GM11168 (cell line): ENCODE data around the gene MCUR1.
"Not testable (repeated sequence)": the region's sequence is repeated elsewhere in the genome, so short reads cannot be mapped to it uniquely, and the experiment has no call there.

Experiments used
- in situ Hi-C: fragments of 300-500 bp; cut with MboI; formaldehyde crosslinking; loops from one replicate; pipeline ENCODE4 v1.12.0; 2022; ENCODE audit warnings: low sequenced_read_pairs; ENCODE audit not compliant: unreplicated experiment

MCUR1 gene

DNA sequence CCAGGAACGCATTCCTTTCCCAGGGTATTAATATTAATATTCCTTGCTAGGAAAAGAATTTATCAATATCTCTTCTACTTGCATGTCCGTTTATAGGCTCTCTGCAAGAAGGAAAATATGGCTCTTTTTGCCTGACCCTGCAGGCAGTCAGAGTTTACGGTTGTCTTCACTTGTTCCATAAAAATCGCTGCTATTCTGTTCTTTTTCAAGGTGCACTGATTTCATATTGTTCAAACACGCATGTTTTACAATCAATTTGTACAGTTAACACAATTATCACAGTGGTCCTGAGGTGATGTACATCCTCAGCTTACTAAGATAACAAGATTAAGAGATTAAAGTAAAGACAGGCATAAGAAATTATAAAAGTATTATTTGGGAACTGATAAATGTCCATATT lies 15.1 kb upstream of the MCUR1 start:
- in situ Hi-C loops = not testable (repeated sequence)

DNA sequence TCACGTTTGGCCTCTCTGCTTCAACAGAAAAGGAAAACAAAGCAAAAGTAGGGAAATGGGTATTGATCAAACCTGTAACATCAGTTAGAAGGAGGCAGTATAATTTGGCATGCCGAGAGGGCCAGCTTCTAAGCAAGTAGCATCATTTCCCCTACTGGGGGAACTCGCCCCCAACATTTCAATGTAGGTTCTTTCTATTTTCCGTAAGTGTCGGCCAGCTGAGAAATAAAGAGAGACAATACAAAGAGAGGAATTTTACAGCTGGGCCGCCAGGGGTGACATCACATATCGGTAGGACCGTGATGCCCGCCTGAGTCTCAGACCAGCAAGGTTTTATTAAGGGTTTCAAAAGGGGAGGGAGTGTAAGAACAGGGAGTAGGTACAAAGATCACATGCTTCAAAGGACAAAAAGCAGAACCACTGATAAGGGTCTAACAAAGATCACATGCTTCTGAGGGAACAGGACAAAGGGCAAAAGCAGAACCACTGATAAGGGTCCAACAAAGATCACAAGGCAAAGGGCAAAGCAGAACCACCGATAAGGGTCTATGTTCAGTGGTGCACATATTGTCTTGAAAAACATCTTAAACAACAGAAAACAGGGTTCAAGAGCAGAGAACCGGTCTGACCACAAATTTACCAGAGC lies 14.4 kb upstream of the MCUR1 start:
- in situ Hi-C loops = not testable (repeated sequence)

DNA sequence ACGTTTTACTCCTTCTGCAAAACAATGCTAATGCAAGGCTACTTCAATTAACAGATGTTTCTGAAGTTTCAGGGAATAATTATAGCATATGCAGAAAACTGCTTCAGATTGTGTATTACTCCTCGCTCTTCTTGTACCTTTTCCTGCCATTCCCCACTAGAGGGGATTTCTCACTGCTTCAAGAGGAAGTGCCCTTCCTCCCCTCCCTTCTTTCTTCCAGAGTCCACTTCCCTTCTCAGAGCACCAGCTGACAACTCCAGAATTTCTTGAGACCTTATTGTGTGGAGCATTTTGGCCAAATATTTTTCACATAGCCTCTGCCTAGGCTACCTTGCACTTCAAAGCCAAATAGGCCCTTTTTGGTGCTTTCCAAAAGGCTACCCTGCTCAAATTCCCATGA lies 12.7 kb upstream of the MCUR1 start:
- in situ Hi-C loops = no loop called here

DNA sequence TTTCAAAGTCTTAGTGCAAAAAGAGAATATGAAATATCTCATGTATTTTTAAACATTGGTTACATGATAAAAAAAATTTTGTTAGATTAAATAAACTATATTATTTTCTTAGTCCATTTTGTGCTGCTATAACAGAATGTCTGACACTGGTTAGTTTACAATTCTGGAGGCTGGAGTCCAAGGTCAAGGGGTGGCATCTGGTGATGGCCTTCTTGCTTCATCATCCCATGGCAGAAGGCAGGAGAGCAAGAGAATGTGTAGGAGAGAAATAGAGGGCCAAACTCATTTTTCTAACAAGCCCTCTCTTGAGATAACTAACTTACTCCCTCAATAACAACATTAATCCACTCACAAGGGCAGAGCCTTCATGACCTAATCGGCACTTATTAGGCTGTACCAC lies 11.5 kb upstream of the MCUR1 start:
- in situ Hi-C loops = no loop called here

DNA sequence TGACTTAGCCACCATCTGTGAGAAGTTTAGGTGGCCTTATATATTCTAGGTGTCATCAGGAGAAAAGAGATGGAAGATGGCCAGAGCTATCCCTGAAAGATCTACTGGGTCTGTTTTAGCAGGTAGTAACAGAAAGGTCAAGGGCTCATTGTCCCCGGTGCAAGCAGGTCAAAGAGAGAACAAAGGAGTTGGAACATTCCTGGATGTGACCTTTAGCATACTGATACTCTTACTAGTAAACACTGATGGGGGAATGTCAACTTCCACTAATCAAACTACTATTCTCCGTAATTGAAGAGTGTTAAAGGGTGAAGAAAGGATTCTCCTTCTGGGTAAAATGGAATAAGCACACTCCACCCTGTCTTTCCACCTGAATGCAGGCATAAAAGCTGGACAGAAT lies 4.0 kb upstream of the MCUR1 start:
- in situ Hi-C loops = no loop called here

DNA sequence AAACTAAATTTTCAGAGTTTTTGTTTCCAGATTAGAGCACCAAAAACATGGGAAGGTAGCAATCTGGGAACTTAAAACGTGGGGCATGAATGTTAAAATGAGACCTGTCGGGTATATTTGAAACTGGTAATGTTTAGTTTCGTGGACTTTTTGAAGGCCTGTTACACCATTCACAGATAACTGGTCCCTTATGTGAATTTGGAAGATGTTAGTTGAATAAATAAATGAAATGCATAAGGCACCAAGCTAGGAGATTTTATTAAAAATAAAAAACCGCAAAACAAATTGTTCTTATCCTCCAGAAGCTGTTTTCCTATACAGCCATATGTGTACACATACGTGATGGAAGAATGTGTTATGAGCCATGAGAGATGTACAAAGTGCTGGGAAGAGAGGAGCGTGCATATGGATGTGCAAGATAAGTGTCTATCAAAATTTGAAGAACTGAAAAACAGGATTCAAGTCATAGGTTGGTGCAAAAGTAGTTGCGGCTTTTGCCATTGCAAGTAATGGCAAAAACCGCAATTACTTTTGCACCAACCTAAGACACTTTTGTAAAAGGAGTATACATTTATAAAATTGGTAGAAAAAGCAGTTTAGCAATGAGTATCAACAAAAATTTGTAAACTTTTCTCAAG lies 700 bp upstream of the MCUR1 start:
- in situ Hi-C loops = no loop called here

DNA sequence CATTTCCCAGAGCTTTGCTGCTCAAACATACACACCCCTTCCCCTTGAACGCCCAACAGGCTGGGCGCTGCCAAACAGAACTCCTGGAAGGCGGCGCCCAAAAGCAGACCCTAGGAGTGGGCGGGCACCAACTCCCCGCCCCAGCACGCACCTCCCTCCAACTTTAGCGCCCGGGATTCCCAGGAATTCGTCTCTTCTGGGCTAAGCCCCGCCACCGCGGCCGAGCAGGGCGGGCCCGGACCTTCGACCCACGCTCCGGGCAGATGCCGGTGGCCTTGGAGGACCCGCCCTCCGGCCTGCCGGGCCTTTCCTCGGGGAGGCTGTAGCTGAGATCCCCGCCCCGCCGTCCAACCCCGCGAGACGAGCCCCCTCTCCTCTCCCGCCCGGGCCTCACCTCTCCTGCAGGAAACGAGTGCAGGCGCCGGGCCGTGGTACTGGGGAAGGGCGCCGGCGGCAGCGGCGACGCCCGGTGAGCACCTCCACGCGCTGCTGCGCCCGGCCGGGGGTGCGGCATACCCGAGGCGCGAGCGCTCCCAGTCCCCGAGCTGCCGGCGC lies 659 bp downstream of the MCUR1 start:
- in situ Hi-C loops = no loop called here

DNA sequence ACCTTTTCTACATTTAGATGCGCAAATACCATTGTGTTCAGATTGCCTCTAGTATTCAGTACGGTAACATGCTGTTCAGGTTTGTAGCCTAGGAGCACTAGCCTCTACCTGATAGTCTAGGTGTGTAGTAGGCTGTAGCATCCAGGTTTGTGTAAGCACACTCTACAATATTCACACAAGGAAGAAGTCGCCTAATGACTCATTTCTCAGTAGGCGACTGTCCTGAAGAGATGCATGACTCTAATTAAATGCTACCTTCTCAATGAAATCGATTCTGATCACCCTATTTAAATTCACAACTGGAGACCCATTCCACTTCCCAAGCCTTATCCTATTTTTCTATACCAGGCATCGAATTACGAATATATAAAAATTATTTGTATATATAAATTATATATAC lies 1.3 kb downstream of the MCUR1 start:
- in situ Hi-C loops = no loop called here

DNA sequence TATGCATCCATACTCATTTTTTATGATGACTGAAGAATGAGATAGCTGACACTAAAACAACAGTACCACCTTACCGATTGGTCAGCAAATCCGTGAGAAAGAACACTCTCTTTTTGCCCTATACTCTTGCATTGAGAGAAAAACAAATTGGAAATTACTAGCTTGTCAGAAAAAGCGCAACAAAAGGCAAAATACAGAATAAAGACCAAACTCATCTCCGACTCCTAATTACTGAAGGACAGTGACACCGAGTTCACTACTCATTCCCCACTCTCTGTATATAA lies 2.1 kb downstream of the MCUR1 start:
- in situ Hi-C loops = no loop called here

DNA sequence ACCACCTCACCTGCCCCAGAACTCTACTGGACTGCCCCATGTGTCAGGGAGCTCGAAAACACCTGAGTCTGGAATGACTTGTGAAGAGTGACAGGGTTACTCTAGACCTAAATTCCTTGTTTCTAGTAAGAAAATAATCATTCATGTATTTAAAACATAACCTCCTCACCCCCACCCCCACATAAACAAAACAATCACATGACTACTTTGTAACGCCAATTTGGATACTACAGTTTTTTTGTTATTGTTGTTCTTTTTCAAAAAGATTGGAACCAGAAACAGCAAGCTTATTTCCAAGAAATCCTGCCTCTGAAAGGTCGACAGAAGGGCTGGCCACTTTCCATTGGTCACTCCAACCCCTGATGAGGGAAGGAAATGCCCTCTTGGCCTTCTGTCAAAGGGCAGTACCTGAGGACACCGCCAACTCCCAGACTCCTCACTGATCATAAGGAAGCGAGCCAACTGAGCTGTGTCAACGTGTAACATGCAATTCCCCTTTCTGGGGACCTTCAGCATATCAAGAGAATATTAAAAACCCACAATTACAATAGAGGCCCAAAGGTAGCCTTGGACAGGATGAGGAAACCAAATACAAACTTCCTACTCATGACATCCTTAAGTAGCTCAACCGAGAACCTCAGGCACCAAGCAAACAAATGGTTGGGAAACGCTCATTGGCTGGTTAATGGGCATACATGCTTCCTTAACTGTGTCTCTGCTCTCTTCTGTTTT lies 2.6 kb downstream of the MCUR1 start:
- in situ Hi-C loops = no loop called here

DNA sequence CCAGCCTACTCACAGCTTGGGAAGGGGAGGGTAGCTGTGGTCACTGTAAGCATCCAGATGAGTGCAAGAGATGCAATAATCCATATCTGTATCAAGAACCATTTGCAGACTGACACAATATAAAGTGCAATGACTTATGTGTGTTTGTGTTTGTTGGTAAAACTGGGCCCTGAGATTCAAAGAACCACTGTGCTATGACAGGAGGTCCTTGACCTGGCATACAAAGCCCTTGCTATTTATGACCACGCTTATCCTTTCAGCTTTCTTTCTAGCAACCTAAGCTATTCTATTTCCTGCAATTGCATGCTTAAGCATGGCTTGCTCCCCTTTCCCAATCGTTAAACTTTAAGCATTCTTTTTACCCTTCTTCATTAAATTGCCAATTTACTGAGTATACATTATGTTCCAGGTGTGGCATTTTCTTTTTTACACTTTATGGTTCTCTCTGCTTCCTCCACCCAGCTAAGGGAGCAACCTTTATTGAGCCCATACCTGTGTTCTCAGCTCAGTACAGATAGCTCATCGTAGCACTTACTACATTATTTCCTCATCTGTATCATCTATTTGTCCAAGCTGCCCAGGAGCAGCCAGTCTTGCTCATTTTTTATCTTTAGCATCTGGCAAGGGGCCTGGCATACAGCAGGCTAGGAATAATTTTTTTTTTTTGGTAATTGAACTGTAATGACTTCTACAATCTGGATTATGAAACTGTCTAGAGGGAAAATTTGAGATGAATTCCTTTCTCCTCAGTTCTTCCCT lies 3.5 kb downstream of the MCUR1 start:
- in situ Hi-C loops = no loop called here

DNA sequence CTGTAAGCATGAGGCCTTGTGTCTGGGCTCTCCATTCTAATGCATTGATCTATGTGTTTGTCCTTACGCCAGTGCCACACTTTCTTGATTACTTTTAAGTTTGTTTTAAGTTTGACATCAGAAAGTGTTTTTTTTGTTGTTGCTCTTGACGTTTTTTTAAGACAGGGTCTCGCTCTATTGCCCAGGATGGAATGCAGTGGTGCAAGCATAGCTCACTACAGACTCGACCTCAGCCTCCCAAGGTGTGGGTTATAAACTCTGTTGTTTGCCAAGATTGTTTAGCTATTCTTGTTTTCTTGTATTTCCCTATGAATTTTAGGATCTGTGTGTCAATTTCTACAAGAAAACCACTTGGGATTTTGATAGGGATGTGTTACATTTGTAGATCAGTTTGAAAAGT lies 5.6 kb downstream of the MCUR1 start:
- in situ Hi-C loops = no loop called here

DNA sequence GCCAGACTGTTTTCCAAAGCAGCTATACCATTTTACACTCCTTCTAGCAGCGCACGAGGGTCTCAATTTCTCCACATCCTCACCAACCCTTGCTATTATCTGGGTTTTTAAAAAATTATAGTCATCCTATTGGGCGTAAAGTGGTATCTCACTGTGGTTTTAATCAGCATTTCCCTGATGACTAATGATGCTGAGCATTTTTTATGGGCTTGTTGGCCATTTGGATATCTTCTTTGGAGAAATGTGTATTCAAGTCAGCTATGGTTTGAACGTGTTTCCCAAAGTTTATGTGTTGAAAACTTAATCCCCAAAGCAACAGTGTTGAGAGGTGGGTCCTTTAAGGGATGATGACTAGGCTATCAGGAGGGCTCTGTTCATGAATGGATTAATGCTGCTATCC lies 6.7 kb downstream of the MCUR1 start:
- in situ Hi-C loops = no loop called here

DNA sequence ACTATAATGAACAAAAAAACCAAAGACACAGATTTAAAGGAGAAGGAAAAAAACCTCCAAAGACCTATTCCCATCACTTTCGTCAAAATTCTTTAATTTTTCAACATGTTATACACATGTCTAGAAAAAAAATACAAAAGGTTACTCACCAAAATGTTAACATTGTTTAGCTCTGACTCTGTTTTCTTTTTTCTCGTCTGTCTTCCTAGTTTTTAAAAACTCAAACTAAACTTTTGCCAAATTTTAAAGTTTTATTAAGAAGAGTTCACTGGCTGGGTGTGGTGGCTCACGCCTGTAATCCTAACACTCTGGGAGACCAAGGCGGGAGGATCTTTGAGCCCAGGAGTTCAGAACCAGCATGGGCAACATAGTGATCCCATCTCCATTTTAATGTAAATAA lies 10.8 kb downstream of the MCUR1 start:
- in situ Hi-C loops = no loop called here

DNA sequence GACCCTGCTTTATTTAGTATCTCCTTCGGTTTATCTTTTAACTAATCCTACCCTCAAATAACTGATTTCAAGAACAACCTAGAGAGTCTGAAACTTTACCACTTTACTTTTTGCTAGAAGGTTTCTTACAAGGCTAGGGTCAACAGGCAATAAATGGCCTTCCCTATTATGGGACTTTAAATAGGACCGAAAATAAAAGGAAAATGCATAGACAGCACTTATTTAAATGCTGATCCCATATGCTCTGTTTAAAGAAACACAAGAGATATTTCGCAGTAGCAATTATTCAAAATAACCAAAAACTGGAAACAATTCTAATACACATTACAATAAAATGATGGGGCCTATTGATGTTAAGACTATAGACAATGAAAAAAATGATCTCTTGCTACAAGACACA lies 13.7 kb downstream of the MCUR1 start:
- in situ Hi-C loops = no loop called here

DNA sequence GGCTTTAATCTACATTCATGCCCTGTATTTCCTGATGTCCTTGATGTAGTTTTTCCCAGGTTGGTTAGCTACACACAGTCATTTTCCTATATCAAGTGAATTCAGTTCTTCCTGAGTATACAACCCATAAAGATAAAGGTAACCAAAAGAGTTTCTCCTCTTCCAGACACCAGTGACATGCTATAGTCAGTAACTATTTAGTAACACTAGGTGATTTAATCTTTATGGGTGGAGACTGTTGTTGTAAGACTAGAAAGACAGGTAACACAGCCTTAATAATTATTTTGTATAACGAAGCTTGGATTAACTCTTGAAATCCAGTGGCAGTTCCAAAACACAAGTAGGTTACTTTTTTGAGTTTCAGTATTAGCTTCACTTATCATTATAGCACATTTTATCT lies 17.6 kb downstream of the MCUR1 start:
- in situ Hi-C loops = loop anchor here (25.0 kb wide), 1 partner anchor 266 kb away; no protein-coding TSS in a partner anchor

DNA sequence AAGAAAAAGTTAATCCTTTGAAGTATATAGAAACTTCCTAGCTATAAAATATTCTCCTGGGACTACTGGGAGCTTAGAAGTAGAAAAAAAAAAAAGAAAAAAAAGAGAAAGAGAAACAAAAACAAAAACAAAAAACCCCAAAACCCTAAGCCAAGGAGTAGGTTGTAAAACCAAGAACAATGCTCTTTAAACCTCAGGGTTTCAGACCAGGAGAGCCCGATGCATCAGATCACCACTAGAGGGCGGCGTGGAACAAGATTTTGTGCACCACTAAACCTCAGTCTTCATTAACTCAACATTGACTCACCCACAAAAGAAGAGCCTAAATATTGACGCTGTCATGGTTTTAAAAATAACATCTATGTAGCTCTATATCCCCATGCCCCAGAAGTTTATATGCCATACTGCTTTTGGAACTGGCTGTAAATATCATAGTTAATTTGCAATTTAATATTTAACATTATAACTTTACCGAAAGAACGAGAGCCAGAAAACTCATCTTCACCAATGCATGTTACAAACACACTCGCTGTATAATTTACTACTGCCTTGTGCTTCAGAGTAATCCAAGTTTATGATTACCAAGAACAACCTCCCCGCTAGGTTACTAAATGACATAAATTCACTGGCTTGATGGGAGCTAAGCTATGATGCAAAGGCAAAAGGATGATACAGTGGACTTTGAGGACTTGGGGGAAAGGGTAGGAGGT lies 19.2 kb downstream of the MCUR1 start:
- in situ Hi-C loops = loop anchor here (25.0 kb wide), 1 partner anchor 267 kb away; no protein-coding TSS in a partner anchor

DNA sequence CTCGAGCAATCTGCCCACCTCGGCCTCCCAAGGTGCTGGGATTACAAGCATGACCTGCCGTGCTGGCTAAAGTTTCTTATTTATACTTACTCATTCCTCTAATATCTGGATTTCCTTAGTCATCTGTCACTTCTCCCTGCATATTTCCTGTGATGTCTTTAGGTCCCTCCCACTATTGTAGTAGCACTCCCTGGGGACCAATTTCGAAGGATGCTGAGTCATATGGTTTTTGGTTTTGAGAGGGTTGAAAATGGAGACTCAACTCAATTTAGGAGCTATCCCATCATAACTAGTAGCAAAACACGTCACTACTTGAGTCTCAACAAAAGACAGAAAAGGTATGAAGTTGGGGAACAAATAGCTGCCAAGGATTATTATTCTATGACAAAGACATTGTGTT lies 20.2 kb downstream of the MCUR1 start:
- in situ Hi-C loops = loop anchor here (25.0 kb wide), 1 partner anchor 268 kb away; no protein-coding TSS in a partner anchor

DNA sequence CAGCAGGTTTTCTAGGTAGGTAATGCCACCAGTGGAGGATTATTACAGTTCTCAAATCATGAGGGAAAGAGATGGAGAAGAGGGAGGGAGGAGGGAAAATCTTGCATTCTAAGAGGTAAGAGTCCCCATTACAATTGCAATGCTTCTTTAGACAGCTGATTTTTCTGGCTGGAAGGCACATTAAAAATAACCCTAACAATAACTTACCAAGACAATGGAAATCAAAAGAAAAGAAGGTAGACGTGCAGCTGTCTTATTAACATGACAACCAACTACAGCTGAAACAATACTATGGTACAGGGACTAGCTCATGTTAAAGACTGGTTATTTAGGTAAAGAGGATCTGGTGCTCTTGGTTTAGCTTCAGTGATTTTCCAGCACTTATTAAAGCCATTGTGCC lies 24.6 kb downstream of the MCUR1 start:
- in situ Hi-C loops = loop anchor here (25.0 kb wide), 1 partner anchor 273 kb away; no protein-coding TSS in a partner anchor

DNA sequence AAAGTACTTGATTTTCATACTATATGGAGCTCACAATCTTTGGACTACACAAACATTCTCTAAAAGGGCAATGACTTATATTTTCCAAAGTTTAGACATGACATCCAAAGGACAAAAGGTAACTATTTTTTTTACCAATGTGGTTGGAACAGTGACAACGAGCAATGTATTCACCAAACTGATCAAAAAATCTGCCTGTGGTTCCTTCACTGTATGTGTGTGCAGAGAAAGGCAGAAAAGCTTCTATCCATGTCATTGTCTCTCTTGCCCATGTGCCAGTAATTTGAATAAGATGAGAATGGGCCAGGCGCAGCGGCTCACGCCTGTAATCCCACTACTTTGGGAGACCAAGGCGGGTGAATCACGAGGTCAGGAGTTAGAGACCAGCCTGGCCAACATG lies 25.5 kb downstream of the MCUR1 start:
- in situ Hi-C loops = loop anchor here (25.0 kb wide), 1 partner anchor 273 kb away; no protein-coding TSS in a partner anchor
